ENCODE measurements around the gene IRF9. TPM values are rescaled to one million over a fixed set of nuclear protein-coding genes. Genes with fewer than 3 reads are reported as not detected.

The IRF9 gene
- total and polyA plus RNA-seq, 2 of the 13 experiments (the other 11 are each of a cell fraction or from before 2014, with no cell fraction given), result 14.9 to 49.7 TPM

- TF ChIP-seq KIAA2018 (CRISPR knock-in tag; IDR thresholded peaks at IDR 0.05; ENCODE audit: borderline replicate concordance) (peak; percentile 86; the same call in 1 of the 2 replicates), SP140L (CRISPR knock-in tag; IDR thresholded peaks at IDR 0.05; ENCODE audit: borderline replicate concordance) (0 out of 2 replicates have a peak, but pooled peaks have one; percentile 97), DR1 (CRISPR knock-in tag; IDR thresholded peaks at IDR 0.05) (no peak; the same call in 1 of the 2 replicates), ZNF792 (CRISPR knock-in tag; IDR thresholded peaks at IDR 0.05) (peak; percentile 100), SMYD3 (CRISPR knock-in tag; IDR thresholded peaks at IDR 0.05) (peak; percentile 80), MEIS1 (CRISPR knock-in tag; IDR thresholded peaks at IDR 0.05; ENCODE audit: borderline replicate concordance) (no peak), ARID5B (CRISPR knock-in tag; IDR thresholded peaks at IDR 0.05) (peak; percentile 94), ZNF646 (CRISPR knock-in tag; IDR thresholded peaks at IDR 0.05) (no peak)
Observed at GRCh38 chr14:24160850-24161804, at the start of gene IRF9 (continued).

Data from HepG2 (cell line).